ENCODE measurements around the gene JAM3.

The JAM3 gene

DNA sequence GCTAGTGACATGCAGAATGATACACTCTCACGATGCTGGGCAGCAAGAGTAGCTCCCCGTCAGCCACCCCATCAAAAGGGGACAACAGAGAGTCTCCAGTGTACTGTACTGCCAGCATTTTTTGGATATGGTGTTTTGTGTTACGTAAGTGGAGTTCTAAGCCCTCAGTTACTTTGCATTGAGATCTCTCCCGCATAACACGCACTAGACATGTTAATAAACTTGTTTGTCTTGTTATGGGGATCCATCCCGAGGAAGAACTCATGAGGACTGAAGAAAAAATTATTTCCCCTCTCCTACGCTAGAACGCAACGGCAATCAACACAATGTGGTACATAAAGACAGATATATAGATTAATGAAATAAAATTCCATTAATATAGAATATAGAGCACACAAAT is 130.7 kb downstream of the JAM3 start:
- FAIRE-seq, result no peak

DNA sequence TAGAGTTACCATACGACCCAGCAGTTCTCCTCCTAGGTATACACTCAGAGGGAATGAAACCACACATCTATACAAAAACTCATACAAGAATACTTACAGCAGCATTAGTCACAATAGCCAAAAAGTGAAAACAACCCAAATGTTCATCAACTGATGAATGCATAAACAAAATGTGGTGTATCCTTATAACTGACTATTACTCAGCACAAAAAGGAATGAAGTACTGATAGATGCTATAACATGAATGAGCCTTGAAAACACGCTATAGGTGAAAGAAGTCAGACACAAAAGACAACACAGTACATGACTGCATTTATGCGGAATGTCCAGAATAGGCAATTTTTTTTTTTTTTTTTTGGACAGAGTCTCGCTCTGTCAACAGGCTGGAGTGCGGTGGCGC is 131.8 kb downstream of the JAM3 start:
- FAIRE-seq, result no peak
